ENCODE data around the gene EDDM13. TPM values are rescaled to one million over a fixed set of nuclear protein-coding genes. Genes with fewer than 3 reads are reported as not detected.
"Not testable (repeated sequence)": the region's sequence is repeated elsewhere in the genome, so short reads cannot be mapped to it uniquely, and the experiment has no call there.

The EDDM13 gene
- total RNA-seq, 4 donors from 2014 or later = not detected

GRCh38 chr19:56252699-56253422, 19.7 kb upstream of the EDDM13 start:
- peak; percentile 50 for ATAC-seq
- 43% methylated on average over 3 of the region's 10 CpGs; no CpG with 5 or more reads in 1 of the 2 donors for WGBS, 2 donors (ENCODE audit: low coverage in 1 of 2)
- TF ChIP-seq POLR2A (IDR thresholded peaks at IDR 0.05) (no peak), CTCF (IDR thresholded peaks at IDR 0.05) (peak; percentile 60 to 84 (median 64))
- H3K9me3 ChIP-seq = no peaks in the 10 kb centered on the region
- no peaks in the 10 kb centered on the region for H3K4me1 ChIP-seq
- H3K27me3 ChIP-seq = peaks cover 5% of the 10 kb centered on the region
- no peak overlapping the region for H3K27ac ChIP-seq
- no peaks in the 10 kb centered on the region for H3K36me3 ChIP-seq
- no peak overlapping the region for H3K4me3 ChIP-seq

- 20 to 34% methylated on average over 2 to 5 of the region's 5 CpGs for WGBS, 2 donors (ENCODE audit: low coverage in 1 of 2)
- peaks cover 5% of the 10 kb centered on the region for H3K27me3 ChIP-seq
- H3K36me3 ChIP-seq = no peaks in the 10 kb centered on the region
- no peak for TF ChIP-seq POLR2A (IDR thresholded peaks at IDR 0.05)
- peak in 3 of 4 experiments; percentile 31 to 47 (median 34) for TF ChIP-seq CTCF (IDR thresholded peaks at IDR 0.05)
- H3K9me3 ChIP-seq = no peaks in the 10 kb centered on the region
- no peaks in the 10 kb centered on the region for H3K4me1 ChIP-seq
- H3K4me3 ChIP-seq = no peak overlapping the region
- no peak for ATAC-seq
- no peak overlapping the region for H3K27ac ChIP-seq
Observed at GRCh38 chr19:56253737-56254136, 18.8 kb upstream of the EDDM13 start.

GRCh38 chr19:56258272-56258671, 14.3 kb upstream of the EDDM13 start:
- Histone ChIP-seq H3K27ac (no peak overlapping the region), H3K4me3 (no peak overlapping the region), H3K4me1 (no peaks in the 10 kb centered on the region), H3K27me3 (peaks cover 5% of the 10 kb centered on the region), H3K9me3 (no peaks in the 10 kb centered on the region), H3K36me3 (no peaks in the 10 kb centered on the region)
- no peak for TF ChIP-seq POLR2AphosphoS5 (IDR thresholded peaks at IDR 0.05)
- no peak for TF ChIP-seq CTCF (IDR thresholded peaks at IDR 0.05)
- TF ChIP-seq EP300 (IDR thresholded peaks at IDR 0.05) = no peak
- TF ChIP-seq POLR2A (IDR thresholded peaks at IDR 0.05) = no peak
- no peak for ATAC-seq
- 92% methylated on average over 4 of the region's 12 CpGs; no CpG with 5 or more reads in 1 of the 2 donors for WGBS, 2 donors (ENCODE audit: low coverage in 1 of 2)

- Histone ChIP-seq H3K9me3 (no peaks in the 10 kb centered on the region), H3K4me3 (no peak overlapping the region), H3K4me1 (no peaks in the 10 kb centered on the region), H3K27ac (no peak overlapping the region), H3K27me3 (peaks cover 5% of the 10 kb centered on the region), H3K36me3 (no peaks in the 10 kb centered on the region)
- TF ChIP-seq CTCF (IDR thresholded peaks at IDR 0.05) (no peak), EP300 (IDR thresholded peaks at IDR 0.05) (no peak), POLR2A (IDR thresholded peaks at IDR 0.05) (no peak), POLR2AphosphoS5 (IDR thresholded peaks at IDR 0.05) (no peak)
- ATAC-seq = no peak
Observed at GRCh38 chr19:56261145-56261544, 11.4 kb upstream of the EDDM13 start.

- ATAC-seq, H3K27me3 ChIP-seq, H3K4me1 ChIP-seq, H3K9me3 ChIP-seq, H3K4me3 ChIP-seq, H3K27ac ChIP-seq, H3K36me3 ChIP-seq: not testable (repeated sequence)
- WGBS, 2 donors (ENCODE audit: low coverage in 1 of 2) = 95% methylated on average over 6 of the region's 6 CpGs
Observed at GRCh38 chr19:56261932-56262331, 10.6 kb upstream of the EDDM13 start.
